Natural killer cell (primary cell): Measurements from ENCODE around the gene NKX1-1. TPM values are rescaled to one million over a fixed set of nuclear protein-coding genes. Genes with fewer than 3 reads are reported as not detected.

Source experiments
- ATAC-seq, 3 donors: fragments of 150-1000 bp in 2 of 3; fragments of 200-7000 bp in 1 of 3; cut with Tn5 transposase; 1 replicate in 1 of 3; 2 replicates in 2 of 3; pipeline ENCODE4 v1.10.0; 2021; ENCODE audit warnings: mild to moderate bottlenecking in 2 of 3, moderate library complexity in 2 of 3
- DNase-seq, 2 donors: peaks; one replicate each; pipeline versions ENCODE4 v3.0.0 to v3.0.0-alpha.2; 2013 to 2021; ENCODE audit warnings: mixed read lengths in 1 of 2
- H3K27ac ChIP-seq: one replicate; pipeline ENCODE4 v1.5.1; 2013; ENCODE audit warnings: mild to moderate bottlenecking, low read length
- H3K27me3 ChIP-seq: one replicate; pipeline ENCODE4 v1.6.1; 2013; ENCODE audit warnings: low read length; ENCODE audit not compliant: control insufficient read depth, insufficient read depth
- H3K36me3 ChIP-seq: one replicate; pipeline ENCODE4 v1.6.1; 2013; ENCODE audit warnings: low read length; ENCODE audit not compliant: control insufficient read depth, insufficient read depth
- H3K4me1 ChIP-seq: one replicate; pipeline ENCODE4 v1.6.1; 2013; ENCODE audit warnings: low read length; ENCODE audit not compliant: control insufficient read depth, insufficient read depth
- H3K4me3 ChIP-seq: one replicate; pipeline ENCODE4 v1.5.1; 2013; ENCODE audit warnings: low read length
- H3K9me3 ChIP-seq: one replicate; pipeline ENCODE4 v1.6.1; 2013; ENCODE audit warnings: low read length; ENCODE audit not compliant: control insufficient read depth, insufficient read depth
- H3K27ac Mint-ChIP-seq, 2 donors: one replicate each; pipeline ENCODE4 v1.8.0; 2022; ENCODE audit warnings: mild to moderate bottlenecking in 2 of 2, mixed read lengths in 2 of 2, moderate library complexity in 1 of 2
- H3K27me3 Mint-ChIP-seq, 2 donors: one replicate each; pipeline ENCODE4 v1.8.0; 2022; ENCODE audit warnings: low read depth in 2 of 2, mixed read lengths in 2 of 2
- H3K36me3 Mint-ChIP-seq: one replicate; pipeline ENCODE4 v1.8.0; 2022; ENCODE audit warnings: mixed read lengths
- H3K4me1 Mint-ChIP-seq, 2 donors: one replicate each; pipeline ENCODE4 v1.8.0; 2022; ENCODE audit warnings: mixed read lengths in 2 of 2
- H3K4me3 Mint-ChIP-seq: one replicate; pipeline ENCODE4 v1.8.0; 2022; ENCODE audit warnings: mild to moderate bottlenecking, moderate library complexity, mixed read lengths
- H3K9me3 Mint-ChIP-seq, 2 donors: one replicate each; pipeline ENCODE4 v1.8.0; 2022; ENCODE audit warnings: mixed read lengths in 2 of 2
- CTCF ChIP-seq: fragments of 200-600 bp; IDR thresholded peaks from one replicate; pipeline ENCODE4 v1.8.0; 2022; ENCODE audit warnings: antibody characterized with exemption
- WGBS: methylation state at CpG from one replicate; pipeline ENCODE4 v1.1.7; 2013; ENCODE audit warnings: missing lambda C conversion rate; ENCODE audit not compliant: insufficient coverage; 5-methylcytosine and 5-hydroxymethylcytosine counted together
- intact Hi-C: fragments of 100-400 bp; cut with micrococcal nuclease; formaldehyde crosslinking; loops from one replicate; pipeline ENCODE4 v1.14.2; 2022
- total RNA-seq, 4 donors: library from RNA; stranded (reverse); fragments of 120-200 nt in 1 of 4; gene quantifications; one replicate each; pipeline versions ENCODE4 v1.2.3 to v1.2.4, GENCODE V29; 2013 to 2022

NKX1-1 gene
- total RNA-seq, 3 donors from 2014 or later (not counting 1 experiment from before 2014, with no cell fraction given) = not detected

- H3K27me3 ChIP-seq = peaks cover 3% of the 10 kb centered on the region
- 84% methylated on average over 13 of the region's 13 CpGs for WGBS
- H3K36me3 Mint-ChIP-seq = no peaks in the 10 kb centered on the region
- TF ChIP-seq CTCF = no peak
- H3K27me3 Mint-ChIP-seq = peaks cover 8 to 16% of the 10 kb centered on the region in 2 donors
- no peaks in the 10 kb centered on the region for H3K9me3 ChIP-seq
- no peak overlapping the region for H3K4me3 ChIP-seq
- DNase-seq (no peak), ATAC-seq (no peak)
- H3K4me1 ChIP-seq = no peaks in the 10 kb centered on the region
- H3K4me3 Mint-ChIP-seq = no peak overlapping the region
- H3K27ac Mint-ChIP-seq = no peak overlapping the region
- no peaks in the 10 kb centered on the region for H3K4me1 Mint-ChIP-seq
- H3K36me3 ChIP-seq = no peaks in the 10 kb centered on the region
- no peak overlapping the region for H3K27ac ChIP-seq
- intact Hi-C loops = no loop called here
- no peaks in the 10 kb centered on the region for H3K9me3 Mint-ChIP-seq
Measured at GRCh38 chr4:1419708-1420107, 13.5 kb upstream of the NKX1-1 start.

- H3K4me1 ChIP-seq = no peaks in the 10 kb centered on the region
- no peaks in the 10 kb centered on the region for H3K4me1 Mint-ChIP-seq
- H3K27me3 ChIP-seq = peaks cover 6% of the 10 kb centered on the region
- H3K36me3 Mint-ChIP-seq = no peaks in the 10 kb centered on the region
- H3K4me3 ChIP-seq = no peak overlapping the region
- H3K9me3 Mint-ChIP-seq = no peaks in the 10 kb centered on the region
- H3K27ac ChIP-seq = no peak overlapping the region
- WGBS = 68% methylated on average over 15 of the region's 17 CpGs
- ATAC-seq = no peak
- H3K27ac Mint-ChIP-seq = no peak overlapping the region
- intact Hi-C loops = no loop called here
- H3K4me3 Mint-ChIP-seq = no peak overlapping the region
- peak in 1 of 2 donors; percentile 3 for DNase-seq
- peaks cover 7 to 18% of the 10 kb centered on the region in 2 donors for H3K27me3 Mint-ChIP-seq
- no peak for TF ChIP-seq CTCF
- no peaks in the 10 kb centered on the region for H3K36me3 ChIP-seq
- H3K9me3 ChIP-seq = no peaks in the 10 kb centered on the region
Measured at GRCh38 chr4:1418494-1419285, 12.4 kb upstream of the NKX1-1 start.

- no peak overlapping the region for H3K4me3 Mint-ChIP-seq
- Histone ChIP-seq H3K36me3 (no peaks in the 10 kb centered on the region), H3K4me3 (no peak overlapping the region), H3K9me3 (no peaks in the 10 kb centered on the region), H3K4me1 (no peaks in the 10 kb centered on the region), H3K27ac (no peak overlapping the region), H3K27me3 (peaks cover 7% of the 10 kb centered on the region)
- no peak overlapping the region for H3K27ac Mint-ChIP-seq
- TF ChIP-seq CTCF = no peak
- H3K27me3 Mint-ChIP-seq = peaks cover 7 to 26% of the 10 kb centered on the region in 2 donors
- ATAC-seq (no peak), DNase-seq (no peak)
- 78% methylated on average over 33 of the region's 33 CpGs for WGBS
- no peaks in the 10 kb centered on the region for H3K36me3 Mint-ChIP-seq
- no peaks in the 10 kb centered on the region for H3K9me3 Mint-ChIP-seq
- intact Hi-C loops = no loop called here
- no peaks in the 10 kb centered on the region for H3K4me1 Mint-ChIP-seq
Measured at GRCh38 chr4:1417522-1418390, 11.5 kb upstream of the NKX1-1 start.
